Stimulated activated CD4-positive, alpha-beta T cell treated with anti-CD3 and anti-CD28 coated beads, Interleukin-2, amount 100 ng/mL, for 4 hours (primary cell): ENCODE data around the gene TMEM86B.
"Not testable (repeated sequence)": the region's sequence is repeated elsewhere in the genome, so short reads cannot be mapped to it uniquely, and the experiment has no call there.

ENCODE experiments used
- DNase-seq: peaks from one replicate; pipeline ENCODE4 v3.0.0-alpha.2; 2020; ENCODE audit warnings: low read depth

The TMEM86B gene

DNA sequence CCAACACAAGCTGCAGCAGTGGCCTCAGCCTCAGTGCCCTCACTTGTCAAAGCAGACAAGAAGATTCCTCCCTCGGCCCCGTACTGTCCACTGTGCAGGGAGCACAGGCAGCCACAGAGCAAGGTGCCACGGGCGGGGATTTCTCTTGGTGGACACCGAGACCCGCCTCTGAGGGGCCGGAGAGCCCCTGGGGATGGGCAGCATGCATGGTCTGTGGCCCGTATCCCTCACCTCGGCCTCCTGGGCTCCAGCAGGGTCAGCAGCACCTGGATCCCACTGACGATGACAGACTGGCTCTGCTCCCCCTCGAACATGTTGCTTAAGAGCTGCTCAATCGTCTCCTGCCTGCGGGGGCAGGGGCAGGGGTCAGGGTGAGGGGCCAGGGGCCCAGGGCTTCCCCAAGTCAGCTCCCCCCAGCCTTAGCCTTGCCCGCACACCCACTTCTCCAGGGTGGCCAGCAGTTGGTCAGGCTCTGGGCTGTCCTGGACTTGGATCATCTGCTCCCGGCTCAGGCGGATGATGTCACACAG, 13.4 kb upstream of the TMEM86B start:
- no peak for DNase-seq

DNA sequence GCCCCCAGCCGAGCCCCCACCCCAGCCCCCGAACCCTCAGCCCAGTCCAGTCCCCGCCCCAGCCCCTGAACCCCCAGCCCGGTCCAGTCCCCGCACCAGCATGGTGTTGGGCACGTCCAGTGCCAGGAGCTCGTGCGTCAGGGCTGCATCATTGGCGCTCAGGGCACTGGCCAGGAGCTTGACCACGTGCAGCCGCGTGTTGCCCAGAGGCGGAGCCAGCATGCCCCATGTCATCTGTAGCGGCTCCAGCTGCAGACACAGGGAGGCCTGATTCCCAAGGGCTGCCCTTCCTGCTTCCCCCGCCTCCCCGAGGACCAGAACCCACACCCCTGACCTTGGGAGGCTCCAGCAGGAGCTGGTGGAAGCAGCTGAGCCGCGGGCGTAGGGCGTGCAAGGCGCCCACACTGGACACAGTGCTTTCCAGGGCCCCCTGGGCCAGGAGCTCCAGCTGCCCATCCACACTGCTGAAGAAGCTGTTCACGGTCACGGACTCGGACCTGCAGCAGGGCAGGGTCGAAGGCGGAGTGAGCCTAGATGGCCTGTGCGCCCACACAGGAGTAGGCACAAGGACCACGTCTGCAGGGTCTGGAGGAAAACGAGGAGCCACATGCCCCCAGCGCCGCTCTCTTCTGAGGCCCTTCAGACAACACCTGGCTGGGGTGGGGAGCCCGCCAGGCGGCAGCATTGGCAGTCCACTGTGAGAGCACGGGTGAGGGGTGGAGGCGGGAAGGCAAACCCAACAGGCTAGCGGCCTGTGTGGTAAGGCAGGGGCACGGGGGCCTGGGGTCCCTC, 12.8 kb upstream of the TMEM86B start:
- no peak for DNase-seq

DNA sequence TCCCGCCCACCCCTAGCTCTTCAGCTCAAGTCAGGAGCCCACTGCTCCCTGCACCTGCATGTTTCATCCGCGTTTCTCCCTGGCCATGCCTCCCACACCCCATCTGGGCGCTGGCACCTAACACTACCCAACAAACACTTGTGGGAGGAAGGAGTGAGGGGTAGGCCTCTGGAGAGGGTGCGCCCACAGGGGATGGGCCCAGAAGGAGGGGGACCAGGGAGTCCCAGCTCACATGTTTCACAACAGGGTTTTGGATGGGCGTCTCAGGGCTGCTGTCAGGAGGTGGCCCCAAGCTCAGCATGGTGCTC, 12.1 kb upstream of the TMEM86B start:
- DNase-seq = no peak

DNA sequence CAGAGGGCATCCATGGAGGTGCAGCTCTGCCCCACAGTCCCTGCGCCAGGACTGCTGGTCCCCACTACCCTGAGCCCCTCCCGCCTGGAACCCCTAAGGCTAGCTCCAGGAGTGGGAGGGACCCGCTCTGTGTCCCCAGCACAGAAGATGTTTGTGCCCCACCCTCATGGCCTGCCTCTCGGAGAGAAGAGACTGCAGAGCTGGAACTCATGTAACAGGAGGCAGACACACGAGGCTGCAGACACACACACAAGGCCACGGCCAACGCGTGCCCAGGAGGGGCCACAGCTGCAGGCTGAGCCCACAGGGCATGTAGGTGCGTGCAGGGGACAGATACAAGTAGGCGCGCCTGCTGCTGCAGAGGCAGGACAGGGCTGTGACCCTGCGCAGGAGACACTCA, 10.4 kb upstream of the TMEM86B start:
- DNase-seq = no peak

DNA sequence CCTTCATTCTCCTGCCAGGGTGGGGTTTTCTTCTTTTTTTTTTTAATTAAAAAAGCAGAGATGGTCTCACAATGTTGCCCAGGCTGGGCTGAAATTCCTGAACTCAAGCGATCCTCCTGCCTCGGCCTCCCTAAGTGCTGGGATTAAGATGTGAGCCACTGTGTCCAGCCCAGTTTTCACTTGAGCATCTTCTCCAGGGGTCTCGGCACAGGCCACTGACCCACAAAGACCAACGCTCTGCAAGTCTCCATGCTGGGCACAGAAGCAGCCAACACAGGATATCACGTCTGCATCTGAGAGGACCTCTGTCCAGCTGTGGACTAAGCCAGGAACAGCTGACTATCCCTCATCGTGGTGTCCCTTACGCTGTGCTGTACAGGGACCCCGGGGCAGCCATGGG, 9.5 kb upstream of the TMEM86B start:
- no peak for DNase-seq

DNA sequence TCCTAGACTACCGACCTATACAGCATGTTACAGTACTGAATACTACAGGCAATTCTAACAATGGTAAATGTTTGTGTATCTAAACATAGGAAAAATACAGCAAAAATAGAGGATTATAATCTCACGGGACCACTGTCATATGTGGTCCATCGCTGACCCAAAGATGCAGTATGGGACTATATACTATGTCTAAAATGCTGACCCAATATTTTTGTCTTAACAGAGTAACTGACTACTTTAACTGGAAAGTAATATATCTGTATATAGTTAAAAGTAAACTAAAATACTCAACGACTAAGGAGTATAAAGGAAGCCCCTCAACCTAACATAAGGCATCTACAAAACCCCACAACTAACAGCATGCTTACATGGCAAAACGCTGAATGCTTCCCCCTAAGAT, 4.4 kb upstream of the TMEM86B start:
- DNase-seq = no peak

DNA sequence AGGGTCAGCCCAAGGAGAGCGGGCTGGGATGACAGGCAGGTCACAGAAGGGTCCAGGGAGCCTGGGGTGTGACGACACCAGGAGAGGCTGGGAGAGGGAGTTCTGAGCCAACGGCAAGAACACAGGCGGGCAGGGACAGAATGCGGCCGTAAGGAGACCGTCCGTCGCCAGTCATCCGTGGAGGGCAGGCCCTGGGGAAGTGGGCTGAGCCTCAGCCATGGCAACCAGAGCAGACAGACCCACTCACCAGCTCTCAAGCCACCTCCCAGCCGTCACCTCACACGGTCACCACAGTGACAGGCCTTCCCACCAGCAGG, 3.7 kb upstream of the TMEM86B start:
- DNase-seq = no peak

DNA sequence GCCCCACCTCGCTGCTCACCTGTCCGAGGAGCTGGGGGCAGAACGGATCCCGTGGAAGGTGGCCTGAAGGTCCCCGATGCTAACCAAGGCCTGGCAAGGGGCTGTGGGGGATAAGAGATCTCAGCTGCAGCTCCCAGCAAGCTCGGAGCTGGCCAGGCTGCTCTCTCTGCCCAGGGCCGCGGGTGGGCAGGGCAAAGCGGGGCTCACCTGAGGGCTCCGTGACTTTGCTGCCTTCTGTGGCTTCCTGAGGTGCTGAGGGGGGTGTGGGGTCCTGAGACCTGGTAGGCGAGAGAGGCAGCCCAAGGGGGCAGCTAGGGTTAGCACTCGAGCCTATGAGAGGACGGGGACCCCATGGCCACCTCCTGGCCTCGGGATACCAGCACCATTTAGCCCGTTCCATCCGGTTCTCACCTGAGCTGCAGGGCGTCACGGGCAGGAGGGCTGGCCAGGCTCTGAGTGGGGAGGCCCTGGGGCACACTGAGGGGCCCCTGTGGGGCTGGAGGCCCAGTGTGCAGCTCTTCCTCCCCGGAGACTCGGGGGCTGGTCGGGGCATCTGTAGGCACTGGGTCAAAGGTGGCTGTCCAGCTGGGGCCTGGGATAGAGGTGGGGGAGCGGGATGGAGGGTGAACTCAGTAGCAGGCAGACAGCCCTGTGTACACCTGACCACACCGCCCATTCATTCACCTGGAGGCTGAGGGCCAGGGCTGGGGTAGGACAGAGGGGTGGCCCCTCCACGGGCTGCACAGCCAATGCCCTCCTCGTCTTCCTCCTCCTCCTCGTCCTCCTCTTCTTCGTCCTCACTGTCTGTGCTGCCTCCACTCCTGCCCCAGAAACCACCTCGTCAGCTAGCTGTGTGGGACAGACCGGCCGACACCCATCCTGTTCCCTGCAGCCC, 3.1 kb upstream of the TMEM86B start:
- DNase-seq = no peak

DNA sequence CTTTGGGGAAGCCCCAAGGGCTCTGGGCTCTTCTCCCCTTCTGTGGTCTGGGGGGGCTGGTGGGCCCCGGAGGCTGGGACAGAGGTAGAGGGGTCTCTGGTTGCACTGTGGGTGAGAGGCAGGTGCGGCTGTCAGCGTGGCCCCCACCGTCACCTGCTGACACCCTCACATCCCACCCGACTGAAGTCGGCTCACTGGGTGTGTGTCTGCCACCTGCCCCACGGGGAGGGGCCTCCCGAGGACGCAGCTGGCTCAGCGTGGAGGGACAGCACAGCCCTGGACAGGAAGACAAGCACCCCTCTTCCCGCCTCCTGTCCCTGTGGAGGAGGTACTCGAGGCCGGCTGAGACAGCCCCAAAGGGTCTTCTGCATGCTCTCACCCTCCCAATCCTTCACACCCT, 2.2 kb upstream of the TMEM86B start:
- no peak for DNase-seq

DNA sequence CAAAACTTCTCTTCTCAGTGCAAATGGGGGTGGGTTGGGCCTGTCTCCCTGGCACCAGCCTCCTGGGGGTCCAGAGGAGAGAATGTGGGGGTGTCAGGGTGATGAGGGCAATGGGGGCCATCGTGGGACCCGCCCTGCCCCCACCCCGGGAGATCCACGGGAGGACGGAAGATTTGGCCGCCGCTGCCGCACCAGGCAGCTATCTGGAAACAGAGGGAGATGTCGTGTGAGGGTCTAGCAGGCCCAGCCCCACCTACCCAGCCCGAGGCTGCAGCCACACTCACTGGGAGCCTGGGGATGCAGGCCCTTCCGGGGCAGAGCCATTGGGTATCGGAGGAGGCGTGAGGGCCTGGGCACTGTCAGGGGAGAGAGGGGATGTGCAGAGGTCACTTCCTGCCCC, 1.8 kb upstream of the TMEM86B start:
- DNase-seq = no peak

DNA sequence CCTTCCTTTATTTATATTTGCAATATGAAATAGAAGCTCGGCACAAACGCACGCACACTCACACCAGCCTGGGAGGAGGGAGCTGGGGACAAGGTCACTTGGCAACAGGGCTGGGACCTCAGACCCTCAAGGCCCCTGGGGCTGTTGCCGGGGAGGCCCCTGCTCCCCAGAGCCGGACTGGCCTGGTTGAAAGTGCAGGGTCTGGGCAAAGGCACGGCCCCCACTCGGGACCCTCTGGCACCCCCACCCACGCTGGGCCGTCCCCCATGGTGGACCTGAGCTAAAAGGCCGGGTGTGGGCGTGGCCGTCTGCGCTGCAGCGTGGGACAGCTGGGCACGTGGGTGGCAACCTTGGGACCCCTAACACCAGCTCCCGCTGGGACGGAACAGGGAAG, 1.2 kb upstream of the TMEM86B start:
- no peak for DNase-seq

DNA sequence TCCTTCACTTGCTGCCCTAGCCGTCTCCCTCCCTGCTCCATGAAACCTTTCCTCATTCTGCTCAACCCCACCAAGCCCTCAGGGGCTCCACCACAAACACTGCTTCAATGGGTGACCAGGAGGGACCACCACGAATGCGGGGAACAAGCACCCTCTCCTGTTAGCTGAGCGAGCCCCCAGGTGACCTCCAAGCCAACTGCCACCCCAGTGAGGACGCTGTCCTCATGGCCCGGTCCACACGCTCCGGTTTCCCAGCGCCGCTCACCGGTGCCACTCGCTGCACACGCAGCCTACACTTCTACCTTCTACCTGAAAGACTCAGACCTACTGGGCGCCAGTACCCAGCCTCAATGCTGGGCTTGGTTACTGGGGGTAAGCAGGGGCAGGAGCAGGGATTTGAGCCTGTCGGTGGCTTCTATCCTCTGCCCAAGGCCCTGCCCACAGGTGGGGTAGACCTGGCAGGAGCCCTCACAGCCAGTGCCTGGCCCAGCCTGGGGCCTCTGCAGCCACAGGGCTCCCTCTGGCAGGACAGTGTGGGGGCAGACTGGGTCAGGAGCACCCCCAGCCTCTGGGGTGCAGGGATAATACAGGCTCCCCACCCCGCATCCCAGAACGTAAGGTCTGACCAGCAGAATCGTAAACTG, 704 bp upstream of the TMEM86B start:
- no peak for DNase-seq

DNA sequence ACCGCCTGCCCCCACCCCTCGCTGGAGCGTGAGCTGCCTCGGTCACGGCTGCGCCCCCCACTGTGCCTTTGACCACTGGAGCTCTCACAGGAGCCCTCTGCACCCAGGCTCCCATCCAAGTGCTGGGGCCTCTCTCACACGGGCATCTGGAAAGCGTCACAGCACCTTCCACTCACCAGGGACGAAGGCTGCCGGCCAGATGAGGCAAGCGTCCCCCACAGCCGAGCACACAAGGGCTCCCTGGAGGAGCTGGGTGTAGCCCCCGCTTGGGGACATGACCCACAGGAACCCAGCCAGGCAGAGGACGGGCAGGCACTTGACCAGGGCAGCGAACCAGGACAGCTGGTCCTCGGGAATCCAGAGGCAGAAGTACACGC, 560 bp downstream of the TMEM86B start:
- no peak for DNase-seq

DNA sequence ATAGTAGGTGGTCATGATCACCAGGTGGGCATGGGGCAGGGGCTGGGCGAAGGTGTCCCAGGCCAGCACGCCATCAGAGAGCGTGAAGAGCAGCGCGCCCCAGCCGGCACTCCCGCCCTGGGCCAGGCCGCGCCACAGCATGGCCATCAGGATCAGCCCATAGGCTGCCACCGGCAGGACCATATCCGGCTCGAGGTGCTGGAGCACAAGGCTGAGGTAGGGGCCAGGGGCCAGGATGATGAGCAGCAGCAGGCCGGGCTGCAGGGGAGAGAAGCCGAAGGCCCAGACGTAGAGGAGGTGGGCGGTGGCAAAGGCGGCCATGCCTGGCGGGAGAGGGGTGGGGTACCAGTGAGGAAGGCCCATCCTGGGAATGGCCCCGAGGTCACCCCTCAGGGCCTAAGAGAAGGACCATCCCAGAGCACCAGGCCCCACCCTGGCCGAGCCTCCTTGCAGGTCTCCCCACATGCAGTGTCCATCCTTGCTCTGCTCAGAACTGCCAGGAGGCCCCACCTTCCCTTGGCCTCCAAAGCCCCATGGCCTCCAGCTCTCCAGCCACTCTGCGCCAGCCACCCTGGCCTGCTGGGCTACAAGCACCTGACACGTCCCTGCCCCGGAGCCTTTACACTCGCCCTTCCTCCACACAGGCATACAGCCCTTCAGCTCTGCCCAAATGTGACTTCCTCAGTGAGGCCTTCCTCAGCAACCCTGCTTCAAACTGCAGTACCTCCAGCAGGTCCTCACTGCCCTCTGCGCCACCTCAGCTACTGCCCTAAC, 1.1 kb downstream of the TMEM86B start:
- no peak for DNase-seq

DNA sequence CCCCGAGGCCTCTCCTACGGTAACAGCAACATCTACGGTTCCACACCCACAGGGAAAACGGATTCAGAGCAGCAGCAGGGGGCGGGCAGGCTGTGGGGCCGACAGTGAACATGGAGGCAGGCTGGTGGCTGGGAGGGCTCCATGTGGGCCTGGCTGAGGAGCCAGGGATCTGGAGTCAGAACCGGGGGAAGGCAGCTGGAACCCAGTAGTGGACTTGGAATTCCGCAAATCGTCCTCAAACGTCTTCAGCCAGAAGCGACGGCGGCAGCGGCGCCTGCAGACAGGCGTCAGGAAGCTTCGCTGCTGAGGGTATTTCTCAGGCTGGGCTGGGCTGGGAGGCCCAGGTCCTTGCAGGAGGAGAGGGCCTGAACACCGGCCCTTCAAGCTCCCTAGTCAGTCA, 1.8 kb downstream of the TMEM86B start:
- DNase-seq = no peak

DNA sequence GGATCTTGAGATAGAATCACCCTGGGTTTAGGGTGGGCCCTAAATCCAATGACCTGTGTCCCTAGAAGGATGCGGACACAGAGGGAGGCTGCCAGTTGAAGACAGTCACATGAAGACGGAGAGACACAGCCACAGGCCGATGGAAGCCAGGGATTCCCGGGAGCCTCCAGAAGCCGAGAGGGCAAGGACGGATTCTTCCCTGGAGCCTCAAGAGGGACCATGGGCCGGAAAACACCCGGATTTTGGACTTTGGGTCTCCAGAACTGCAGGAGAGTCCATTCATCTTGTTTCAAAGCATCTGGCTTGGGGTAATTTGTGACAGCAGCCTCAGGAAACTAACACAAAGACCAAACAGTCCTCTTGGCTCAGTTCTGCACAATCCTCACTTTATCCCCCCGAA, 2.3 kb downstream of the TMEM86B start:
- DNase-seq = no peak

DNA sequence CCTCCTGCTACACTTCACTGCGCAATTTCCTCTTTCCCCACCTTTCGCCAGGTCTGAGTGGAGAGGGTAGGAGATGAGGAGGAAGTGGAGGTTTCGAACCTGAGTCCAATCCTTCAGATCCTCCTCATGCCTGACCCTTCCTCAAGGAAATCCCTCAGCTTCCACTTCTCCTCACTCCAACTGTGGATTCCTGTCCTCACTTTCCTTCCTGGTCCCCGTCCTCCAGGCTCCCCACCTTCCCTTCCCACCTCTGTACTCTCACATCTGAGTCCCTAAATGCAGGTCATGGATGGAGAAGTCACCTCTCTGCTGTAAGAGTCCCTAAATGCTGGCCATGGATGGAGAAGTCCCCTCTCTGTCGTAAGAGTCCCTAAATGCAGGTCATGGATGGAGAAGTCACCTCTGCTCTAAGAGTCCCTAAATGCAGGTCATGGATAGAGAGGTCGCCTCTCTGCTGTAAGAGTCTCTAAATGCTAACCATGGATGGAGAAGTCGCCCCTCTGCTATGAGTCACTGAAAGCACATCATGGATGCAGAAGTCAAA, 3.1 kb downstream of the TMEM86B start:
- DNase-seq = no peak

DNA sequence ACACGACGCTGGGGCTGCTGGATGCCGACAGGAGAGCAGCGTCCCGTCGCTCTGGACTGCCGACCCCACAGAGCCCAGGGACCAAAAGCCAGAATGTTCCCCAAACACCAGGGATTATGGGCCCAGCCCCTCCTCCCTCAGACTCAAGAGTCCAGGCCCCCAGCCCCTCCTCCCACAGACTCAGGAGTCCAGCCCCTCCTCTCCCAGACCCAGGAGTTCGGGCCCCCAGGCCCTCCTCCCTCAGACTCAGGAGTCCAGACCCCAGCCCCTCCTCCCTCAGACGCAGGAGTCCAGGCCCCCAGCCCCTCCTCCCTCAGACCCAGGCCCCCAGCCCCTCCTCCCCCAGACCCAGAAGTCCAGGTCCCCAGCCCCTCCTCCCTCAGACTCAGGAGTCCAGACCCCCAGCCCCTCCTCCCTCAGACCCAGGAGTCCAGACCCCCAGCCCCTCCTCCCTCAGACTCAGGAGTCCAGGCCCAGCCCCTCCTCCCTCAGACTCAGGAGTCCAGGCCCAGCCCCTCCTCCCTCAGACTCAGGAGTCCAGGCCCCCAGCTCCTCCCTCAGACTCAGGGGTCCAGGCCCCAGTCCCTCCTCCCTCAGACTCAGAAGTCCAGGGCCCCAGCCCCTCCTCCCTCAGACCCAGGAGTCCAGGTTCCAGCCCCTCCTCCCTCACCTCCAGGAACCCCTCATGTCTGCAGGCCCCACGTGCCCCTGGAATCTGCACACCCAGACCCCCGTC, 3.7 kb downstream of the TMEM86B start:
- not testable (repeated sequence) for DNase-seq

DNA sequence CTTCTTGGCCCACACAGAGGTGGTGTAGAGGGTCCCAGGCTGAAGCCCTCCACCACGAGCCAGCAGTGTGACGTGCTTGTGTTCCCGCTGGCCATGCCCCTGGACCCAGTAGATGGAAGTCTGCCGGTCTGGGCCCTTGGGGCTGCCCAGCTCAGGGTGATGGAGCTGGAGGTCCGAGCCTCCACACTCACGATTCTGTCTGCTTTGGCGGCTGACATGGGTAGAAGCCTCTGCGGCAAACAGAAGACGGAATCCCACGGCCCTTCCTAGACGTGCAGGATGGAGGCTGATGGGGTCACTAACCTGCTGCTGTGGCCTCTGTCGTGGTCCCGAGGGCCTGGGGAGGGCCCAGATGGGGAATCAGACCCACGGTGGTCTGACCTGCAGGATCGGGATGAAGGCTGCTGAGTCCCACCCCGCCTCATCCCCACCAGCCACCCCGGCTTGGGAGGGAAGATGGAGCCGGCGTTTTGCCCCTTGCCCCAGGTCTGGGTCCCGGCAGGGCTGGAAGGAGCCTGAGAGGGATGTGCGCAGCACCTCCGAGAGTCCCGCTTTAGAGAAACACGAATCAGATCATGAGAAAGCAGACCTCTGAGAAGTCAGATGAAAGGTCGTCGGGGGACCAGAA, 4.4 kb downstream of the TMEM86B start:
- no peak for DNase-seq

DNA sequence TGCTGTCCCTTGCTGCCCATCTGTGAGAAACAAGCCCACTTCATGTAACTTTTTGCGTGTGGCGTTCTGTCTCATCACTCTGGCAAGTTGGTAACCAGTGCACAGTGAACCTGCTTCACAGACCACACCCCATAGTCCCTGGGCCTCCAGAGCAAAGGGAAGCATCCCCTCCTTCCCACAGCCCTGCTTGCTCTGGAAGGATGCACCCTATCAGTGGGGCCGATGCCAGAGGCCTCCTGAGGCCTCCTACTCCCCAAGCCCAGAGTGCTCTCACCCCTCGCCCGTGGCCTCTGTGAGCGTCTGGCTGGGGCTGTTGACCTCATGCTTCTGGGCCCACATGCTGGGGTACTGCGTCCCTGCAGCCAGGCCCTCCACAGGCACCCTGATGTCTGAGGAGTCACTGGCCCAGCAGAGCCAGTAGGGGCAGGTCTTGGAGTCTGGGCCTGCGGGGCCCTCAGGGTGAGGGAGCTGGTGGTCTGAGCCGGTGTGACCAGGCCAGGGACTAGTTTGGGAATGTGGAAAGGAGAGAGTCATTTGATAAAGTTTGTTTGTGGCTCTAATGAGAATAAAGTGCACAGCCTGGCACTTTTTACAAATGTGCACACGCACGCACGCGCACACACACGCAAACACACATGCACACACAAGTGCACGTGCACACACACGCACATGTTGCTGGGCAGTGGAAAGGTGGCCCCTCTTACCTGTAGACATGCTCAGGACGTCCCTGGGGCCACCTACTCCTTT, 5.1 kb downstream of the TMEM86B start:
- no peak for DNase-seq
